Glutamatergic neuron (in vitro differentiated cells): ENCODE results near the gene RRP7A. TPM values are rescaled to one million over a fixed set of nuclear protein-coding genes. Genes with fewer than 3 reads are reported as not detected.
"Not testable (repeated sequence)": the region's sequence is repeated elsewhere in the genome, so short reads cannot be mapped to it uniquely, and the experiment has no call there.

Experiments
- DNase-seq: peaks from one replicate; pipeline ENCODE4 v3.0.0; 2022
- H3K27ac Mint-ChIP-seq: one replicate; pipeline ENCODE4 v1.8.0; 2020; ENCODE audit warnings: mild to moderate bottlenecking, mixed read lengths, inconsistent platforms; ENCODE audit not compliant: unreplicated experiment
- H3K27me3 Mint-ChIP-seq: one replicate; pipeline ENCODE4 v1.8.0; 2020; ENCODE audit warnings: mild to moderate bottlenecking, moderate library complexity, mixed read lengths, inconsistent platforms; ENCODE audit not compliant: unreplicated experiment
- H3K36me3 Mint-ChIP-seq: one replicate; pipeline ENCODE4 v1.8.0; 2020; ENCODE audit warnings: mild to moderate bottlenecking, mixed read lengths, inconsistent platforms; ENCODE audit not compliant: unreplicated experiment
- H3K4me1 Mint-ChIP-seq: one replicate; pipeline ENCODE4 v1.8.0; 2020; ENCODE audit warnings: mild to moderate bottlenecking, low read depth, mixed read lengths, inconsistent platforms; ENCODE audit not compliant: unreplicated experiment
- H3K4me3 Mint-ChIP-seq: one replicate; pipeline ENCODE4 v1.8.0; 2020; ENCODE audit warnings: mild to moderate bottlenecking, mixed read lengths, inconsistent platforms; ENCODE audit not compliant: unreplicated experiment
- H3K9me3 Mint-ChIP-seq: one replicate; pipeline ENCODE4 v1.8.0; 2020; ENCODE audit warnings: mild to moderate bottlenecking, moderate library complexity, mixed read lengths, inconsistent platforms; ENCODE audit not compliant: unreplicated experiment
- CTCF ChIP-seq: fragments of 200-600 bp; sonication (generic); IDR thresholded peaks from one replicate; pipeline ENCODE4 v1.5.0; 2021; ENCODE audit not compliant: partially characterized antibody, unreplicated experiment
- total RNA-seq: library from RNA; stranded (reverse); fragmentation: NEBNext Ultra II Directional; extraction: Animal tissue kit (Norgen Biotek cat#: 25700); gene quantifications from one replicate; pipeline ENCODE4 v1.2.1, GENCODE V29; 2021; ENCODE audit not compliant: unreplicated experiment

The RRP7A gene
- total RNA-seq, 1 donor from 2014 or later: 35.1 TPM

- Mint-ChIP-seq H3K9me3 (no peaks in the 10 kb centered on the region), H3K4me1 (peaks cover 3% of the 10 kb centered on the region), H3K27ac (peak overlapping the region; percentile 33), H3K4me3 (no peak overlapping the region), H3K36me3 (peaks cover 5% of the 10 kb centered on the region), H3K27me3 (peaks cover 14% of the 10 kb centered on the region)
- no peak for TF ChIP-seq CTCF
- no peak for DNase-seq
Observed at GRCh38 chr22:42533638-42533977, 14.0 kb upstream of the RRP7A start.

- H3K4me3 Mint-ChIP-seq, H3K27ac Mint-ChIP-seq, H3K4me1 Mint-ChIP-seq, H3K9me3 Mint-ChIP-seq, DNase-seq, H3K36me3 Mint-ChIP-seq: not testable (repeated sequence)
- peaks cover 14% of the 10 kb centered on the region for H3K27me3 Mint-ChIP-seq
Observed at GRCh38 chr22:42531401-42532084, 11.9 kb upstream of the RRP7A start.

- not testable (repeated sequence) for H3K9me3 Mint-ChIP-seq, H3K36me3 Mint-ChIP-seq, H3K4me3 Mint-ChIP-seq, H3K27ac Mint-ChIP-seq, DNase-seq, H3K4me1 Mint-ChIP-seq
- H3K27me3 Mint-ChIP-seq: peaks cover 13% of the 10 kb centered on the region
Observed at GRCh38 chr22:42529435-42529834, 9.8 kb upstream of the RRP7A start.

GRCh38 chr22:42528591-42529307, 9.2 kb upstream of the RRP7A start:
- no peak overlapping the region for H3K4me3 Mint-ChIP-seq
- H3K4me1 Mint-ChIP-seq: no peaks in the 10 kb centered on the region
- H3K27me3 Mint-ChIP-seq: peaks cover 13% of the 10 kb centered on the region
- H3K36me3 Mint-ChIP-seq: peaks cover 5% of the 10 kb centered on the region
- H3K9me3 Mint-ChIP-seq: peaks cover 3% of the 10 kb centered on the region
- no peak for TF ChIP-seq CTCF
- H3K27ac Mint-ChIP-seq: no peak overlapping the region
- DNase-seq: no peak

GRCh38 chr22:42522546-42522945, 3.0 kb upstream of the RRP7A start:
- DNase-seq: no peak
- H3K4me3 Mint-ChIP-seq: no peak overlapping the region
- H3K27ac Mint-ChIP-seq: no peak overlapping the region

More at GRCh38 chr22:42522546-42522945, 3.0 kb upstream of the RRP7A start:
- H3K4me1 Mint-ChIP-seq: peaks cover 7% of the 10 kb centered on the region
- peaks cover 3% of the 10 kb centered on the region for H3K9me3 Mint-ChIP-seq
- H3K36me3 Mint-ChIP-seq: no peaks in the 10 kb centered on the region
- peaks cover 5% of the 10 kb centered on the region for H3K27me3 Mint-ChIP-seq
- no peak for TF ChIP-seq CTCF
